ENCODE results near the gene MPP2.

- no peak for TF ChIP-seq TAF1 (IDR thresholded peaks at IDR 0.05; ENCODE audit: low read depth, low read length)
- TF ChIP-seq POLR2A (IDR thresholded peaks at IDR 0.05; ENCODE audit: low read depth, low read length), result no peak
- TF ChIP-seq POLR2AphosphoS5 (IDR thresholded peaks at IDR 0.05; ENCODE audit: low read depth, low read length), result no peak
These were observed 45.4 kb downstream of the MPP2 start for GRCh38 chr17:43861960-43862359.

Measured in GM12891 (cell line).